Liver (tissue), 9 donors: ENCODE results near the gene C2orf92. TPM values are rescaled to one million over a fixed set of nuclear protein-coding genes. Genes with fewer than 3 reads are reported as not detected.

Experiments used
- DNase-seq: peaks from one replicate; pipeline ENCODE4 v3.0.0-alpha.2; 2017; ENCODE audit warnings: low spot score
- H3K27ac ChIP-seq, 2 donors: one replicate each; pipeline ENCODE4 v1.7.0; 2013; ENCODE audit warnings: inconsistent platforms in 2 of 2, low read length in 2 of 2, control low read depth in 1 of 2, low read depth in 1 of 2, mild to moderate bottlenecking in 1 of 2
- H3K27me3 ChIP-seq, 4 donors: one replicate each; pipeline versions ENCODE4 v1.6.1 to v1.7.0; 2013; ENCODE audit warnings: low read length in 3 of 4, inconsistent platforms in 1 of 4, mild to moderate bottlenecking in 1 of 4, moderate library complexity in 1 of 4; ENCODE audit not compliant: control insufficient read depth in 4 of 4, insufficient read depth in 4 of 4
- H3K36me3 ChIP-seq, 4 donors: one replicate each; pipeline versions ENCODE4 v1.6.1 to v1.7.0; 2013; ENCODE audit warnings: low read length in 3 of 4, mild to moderate bottlenecking in 3 of 4, low read depth in 1 of 4, moderate library complexity in 1 of 4; ENCODE audit not compliant: control insufficient read depth in 4 of 4, insufficient read depth in 3 of 4
- H3K4me1 ChIP-seq, 4 donors: one replicate each; pipeline versions ENCODE4 v1.6.1 to v1.7.0; 2013; ENCODE audit warnings: low read length in 3 of 4, mild to moderate bottlenecking in 3 of 4, moderate library complexity in 1 of 4; ENCODE audit not compliant: control insufficient read depth in 4 of 4, insufficient read depth in 4 of 4
- H3K4me3 ChIP-seq, 3 donors: one replicate each; pipeline versions ENCODE4 v1.6.1 to v1.7.0; 2013; ENCODE audit warnings: low read length in 3 of 3, control low read depth in 1 of 3, low read depth in 1 of 3, mild to moderate bottlenecking in 1 of 3
- H3K9ac ChIP-seq, 2 donors: one replicate each; pipeline ENCODE4 v1.7.0; 2013; ENCODE audit warnings: low read length in 2 of 2, mild to moderate bottlenecking in 2 of 2, moderate library complexity in 2 of 2, control low read depth in 1 of 2, low read depth in 1 of 2
- H3K9me3 ChIP-seq, 4 donors: one replicate each; pipeline versions ENCODE4 v1.6.1 to v1.7.0; 2013; ENCODE audit warnings: low read length in 3 of 4; ENCODE audit not compliant: control insufficient read depth in 4 of 4
- ATF3 ChIP-seq: IDR thresholded peaks from 2 replicates; pipeline ENCODE4 v1.6.1; 2016; ENCODE audit warnings: antibody characterized with exemption
- CTCF ChIP-seq: fragments of 150-350 bp; IDR thresholded peaks from 2 replicates; pipeline ENCODE4 v1.5.1; 2017; ENCODE audit warnings: improper control_type of control experiment, low read depth, low read length; ENCODE audit not compliant: missing input control
- EGR1 ChIP-seq, 2 donors: IDR thresholded peaks; 2 replicates each; pipeline ENCODE4 v1.6.1; 2016 to 2018; ENCODE audit warnings: antibody characterized with exemption in 2 of 2, low read depth in 2 of 2
- FOXA1 ChIP-seq: IDR thresholded peaks from 2 replicates; pipeline ENCODE4 v1.6.1; 2016; ENCODE audit warnings: antibody characterized with exemption
- FOXA2 ChIP-seq: IDR thresholded peaks from 2 replicates; pipeline ENCODE4 v1.6.1; 2016; ENCODE audit warnings: antibody characterized with exemption
- GABPA ChIP-seq, 2 donors: IDR thresholded peaks in 1 of 2; conservative IDR thresholded peaks in 1 of 2; 2 replicates each; pipeline ENCODE4 v1.6.1; 2016; ENCODE audit warnings: antibody characterized with exemption in 2 of 2, mild to moderate bottlenecking in 1 of 2, moderate library complexity in 1 of 2
- HNF4A ChIP-seq, 2 donors: conservative IDR thresholded peaks; 2 replicates each; pipeline ENCODE4 v1.6.1; 2016; ENCODE audit warnings: antibody characterized with exemption in 2 of 2, mild to moderate bottlenecking in 2 of 2
- HNF4G ChIP-seq: IDR thresholded peaks from 2 replicates; pipeline ENCODE4 v1.6.1; 2016; ENCODE audit warnings: antibody characterized with exemption
- JUND ChIP-seq, 2 donors: IDR thresholded peaks; 2 replicates each; pipeline ENCODE4 v1.6.1; 2016; ENCODE audit warnings: antibody characterized with exemption in 2 of 2
- MAX ChIP-seq: IDR thresholded peaks from 2 replicates; pipeline ENCODE4 v1.6.1; 2016; ENCODE audit warnings: antibody characterized with exemption
- NR2F2 ChIP-seq: IDR thresholded peaks from 2 replicates; pipeline ENCODE4 v1.6.1; 2016; ENCODE audit warnings: antibody characterized with exemption
- RAD21 ChIP-seq, 2 donors: IDR thresholded peaks; 2 replicates each; pipeline ENCODE4 v1.6.1; 2016; ENCODE audit warnings: antibody characterized with exemption in 2 of 2, mild to moderate bottlenecking in 2 of 2
- REST ChIP-seq: IDR thresholded peaks from 2 replicates; pipeline ENCODE4 v1.6.1; 2016; ENCODE audit warnings: antibody characterized with exemption, mild to moderate bottlenecking
- RXRA ChIP-seq, 2 donors: IDR thresholded peaks; 2 replicates each; pipeline ENCODE4 v1.6.1; 2017 to 2018; ENCODE audit warnings: antibody characterized with exemption in 2 of 2, mild to moderate bottlenecking in 1 of 2
- SP1 ChIP-seq: IDR thresholded peaks from 2 replicates; pipeline ENCODE4 v1.6.1; 2018; ENCODE audit warnings: antibody characterized with exemption, mild to moderate bottlenecking
- TAF1 ChIP-seq: conservative IDR thresholded peaks from 2 replicates; pipeline ENCODE4 v1.6.1; 2016; ENCODE audit warnings: antibody characterized with exemption, mild to moderate bottlenecking
- YY1 ChIP-seq: IDR thresholded peaks from 2 replicates; pipeline ENCODE4 v1.6.1; 2016; ENCODE audit warnings: antibody characterized with exemption, mild to moderate bottlenecking
- WGBS: extraction: QIAGEN DNeasy Blood & Tissue Kit; methylation state at CpG from one replicate; pipeline ENCODE4 v1.1.7; 2013; 5-methylcytosine and 5-hydroxymethylcytosine counted together
- polyA plus RNA-seq, 2 donors: library from polyadenylated mRNA; stranded (reverse) in 1 of 2; unstranded in 1 of 2; fragments of 200-250 nt in 1 of 2; fragments of >200 nt in 1 of 2; fragmentation: Nextera tagmentation in 1 of 2; extraction: Ambion mirVana in 1 of 2; gene quantifications; one replicate each; pipeline versions ENCODE4 v1.2.1 to v1.2.3, GENCODE V29; 2013 to 2015
- total RNA-seq, 2 donors: library from RNA; depleted of rRNA; stranded (reverse); fragments of >200 nt; gene quantifications; one replicate each; pipeline ENCODE4 v1.2.3, GENCODE V29; 2014
- donor health status: healthy.
- donor health status: healthy.
- donor health status: healthy.
- donor health status: healthy.
- donor health status: healthy.

The C2orf92 gene
- total and polyA plus RNA-seq, 4 donors: 0.96 to 8.0 (median 2.7) TPM

- H3K9me3 ChIP-seq: peaks cover 0 to 4% (median 2%) of the 10 kb centered on the region in 4 donors
- H3K9ac ChIP-seq: no peak overlapping the region
- WGBS: 86% methylated on average over 1 of the region's 1 CpG
- H3K27ac ChIP-seq: no peak overlapping the region
- TF ChIP-seq NR2F2 (no peak), JUND (IDR thresholded peaks at IDR 0.05) (no peak), HNF4A (conservative IDR thresholded peaks at IDR 0.05) (no peak), RAD21 (IDR thresholded peaks at IDR 0.05) (no peak), GABPA (IDR thresholded peaks at IDR 0.05 in 1 of 2, conservative IDR thresholded peaks at IDR 0.05 in 1 of 2) (no peak), HNF4G (no peak), ATF3 (no peak), SP1 (no peak), TAF1 (no peak), EGR1 (IDR thresholded peaks at IDR 0.05; ENCODE audit: low read depth in 2 of 2) (no peak), YY1 (no peak), REST (no peak), MAX (no peak), FOXA2 (no peak), RXRA (IDR thresholded peaks at IDR 0.05) (no peak)
- no peak overlapping the region for H3K4me3 ChIP-seq
- no peaks in the 10 kb centered on the region for H3K36me3 ChIP-seq
- H3K4me1 ChIP-seq: no peaks in the 10 kb centered on the region
- DNase-seq: no peak
- no peaks in the 10 kb centered on the region for H3K27me3 ChIP-seq
These were observed 60.7 kb downstream of the C2orf92 start for GRCh38 chr2:97730245-97730644.

GRCh38 chr2:97731274-97732020, 61.9 kb downstream of the C2orf92 start:
- TF ChIP-seq EGR1 (IDR thresholded peaks at IDR 0.05; ENCODE audit: low read depth in 2 of 2) (no peak), GABPA (IDR thresholded peaks at IDR 0.05 in 1 of 2, conservative IDR thresholded peaks at IDR 0.05 in 1 of 2) (no peak), ATF3 (no peak), YY1 (no peak), HNF4G (no peak), CTCF (no peak), FOXA1 (no peak)
- WGBS: 89% methylated on average over 12 of the region's 12 CpGs
- no peaks in the 10 kb centered on the region for H3K36me3 ChIP-seq

More at GRCh38 chr2:97731274-97732020, 61.9 kb downstream of the C2orf92 start:
- no peak overlapping the region for H3K9ac ChIP-seq
- no peak overlapping the region for H3K27ac ChIP-seq
- no peak for DNase-seq
- H3K4me1 ChIP-seq: no peaks in the 10 kb centered on the region
- peaks cover 0 to 4% (median 2%) of the 10 kb centered on the region in 4 donors for H3K9me3 ChIP-seq
- no peak overlapping the region for H3K4me3 ChIP-seq
- no peaks in the 10 kb centered on the region for H3K27me3 ChIP-seq
